ENCODE results near the gene COQ8A.

Gene COQ8A

DNA sequence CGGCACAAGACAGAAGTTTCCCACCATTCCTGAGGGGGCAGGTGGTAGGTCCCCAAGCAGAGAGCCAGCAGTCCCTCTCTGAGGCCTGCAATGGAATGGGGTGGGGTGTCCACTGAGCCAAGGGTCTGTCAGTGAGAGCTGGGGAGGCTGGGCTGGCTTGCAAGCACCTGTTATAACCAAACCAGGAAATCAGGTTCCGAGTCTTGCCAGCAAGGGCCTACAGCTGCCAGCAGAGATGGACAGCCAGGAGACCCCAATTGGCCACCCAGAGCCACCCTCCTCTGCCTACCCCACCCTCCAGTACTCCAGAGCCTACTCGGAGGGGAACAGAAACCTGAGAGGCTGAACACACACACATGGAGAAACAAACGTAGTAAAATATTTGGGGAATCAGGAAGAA is 37.5 kb upstream of the COQ8A start:
- no peaks in the 10 kb centered on the region for H3K36me3 ChIP-seq (ENCODE audit: control insufficient read depth, low read length)
- H3K4me3 ChIP-seq (ENCODE audit: low read length), result no peak overlapping the region
- H3K79me2 ChIP-seq (ENCODE audit: control insufficient read depth, low read length), result no peaks in the 10 kb centered on the region
- no peak for TF ChIP-seq EZH2phosphoT487 (IDR thresholded peaks at IDR 0.05; ENCODE audit: borderline replicate concordance, low read length)
- no peaks in the 10 kb centered on the region for H4K20me1 ChIP-seq (ENCODE audit: control insufficient read depth, insufficient read depth, low read depth, low read length)
- H3K4me1 ChIP-seq (ENCODE audit: control insufficient read depth, low read length), result no peaks in the 10 kb centered on the region
- H3K4me2 ChIP-seq (ENCODE audit: low read length), result no peak overlapping the region
- no peak overlapping the region for H3K27ac ChIP-seq (ENCODE audit: low read depth, low read length)
- no peaks in the 10 kb centered on the region for H3K9me2 ChIP-seq (replicated peaks; ENCODE audit: control insufficient read depth, low read length)
- no peaks in the 10 kb centered on the region for H3F3A ChIP-seq (ENCODE audit: control insufficient read depth, insufficient read depth)
- no peaks in the 10 kb centered on the region for H3K27me3 ChIP-seq (ENCODE audit: control insufficient read depth, low read length)
- no peaks in the 10 kb centered on the region for H3K9me3 ChIP-seq (ENCODE audit: control insufficient read depth, insufficient read depth, low read length)

DNA sequence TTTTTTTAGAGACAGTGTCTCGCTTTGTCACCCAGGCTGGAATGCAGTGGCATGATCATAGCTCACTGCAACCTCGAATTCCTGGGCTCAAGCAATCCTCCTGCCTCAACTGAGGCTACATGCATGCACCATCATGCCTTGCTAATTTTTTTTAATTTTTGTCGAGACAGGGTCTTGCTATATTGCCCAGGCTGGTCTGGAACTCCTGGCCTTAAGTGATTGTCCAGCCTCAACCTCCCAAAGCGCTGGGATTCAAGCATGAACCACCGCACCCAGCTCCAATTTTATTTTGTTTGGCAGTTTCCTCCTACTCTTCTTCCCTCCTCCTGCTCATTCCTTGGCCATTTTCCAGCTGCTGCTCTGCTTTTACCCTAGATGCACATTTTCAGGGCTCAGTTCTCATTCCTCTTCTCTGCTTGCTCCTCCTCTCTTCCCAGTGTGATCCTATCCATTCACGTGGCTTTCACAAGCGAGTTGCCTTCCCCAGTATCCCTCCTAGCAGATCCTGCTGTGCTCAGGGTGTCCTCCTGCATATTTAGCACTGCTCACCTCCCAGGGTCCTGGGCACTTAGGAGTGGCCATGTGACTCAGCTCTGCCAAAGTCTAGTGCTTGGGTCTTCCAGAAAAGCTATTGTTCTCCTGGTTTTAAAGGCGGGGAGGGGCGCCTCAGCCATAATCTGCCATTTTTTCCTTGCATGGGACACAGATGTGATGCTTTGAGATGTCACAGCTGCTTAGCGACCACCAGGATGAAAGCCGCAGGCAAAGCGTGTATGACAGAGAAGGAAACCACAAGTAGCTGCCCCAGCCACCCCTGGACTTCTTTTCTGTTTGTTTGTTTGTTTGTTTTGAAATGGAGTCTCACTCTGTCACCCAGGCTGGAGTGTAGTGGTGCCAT is 36.0 kb upstream of the COQ8A start:
- H3K9me3 ChIP-seq (ENCODE audit: control insufficient read depth, insufficient read depth, low read length), result no peaks in the 10 kb centered on the region
- H3K9me2 ChIP-seq (replicated peaks; ENCODE audit: control insufficient read depth, low read length), result no peaks in the 10 kb centered on the region
- no peaks in the 10 kb centered on the region for H4K20me1 ChIP-seq (ENCODE audit: control insufficient read depth, insufficient read depth, low read depth, low read length)
- no peak overlapping the region for H3K27ac ChIP-seq (ENCODE audit: low read depth, low read length)
- no peak overlapping the region for H3K4me2 ChIP-seq (ENCODE audit: low read length)
- no peaks in the 10 kb centered on the region for H3K4me1 ChIP-seq (ENCODE audit: control insufficient read depth, low read length)
- H3F3A ChIP-seq (ENCODE audit: control insufficient read depth, insufficient read depth), result no peaks in the 10 kb centered on the region
- no peaks in the 10 kb centered on the region for H3K27me3 ChIP-seq (ENCODE audit: control insufficient read depth, low read length)
- TF ChIP-seq CTCF (IDR thresholded peaks at IDR 0.05; ENCODE audit: low read depth, low read length, poor library complexity, severe bottlenecking) (no peak), EZH2phosphoT487 (IDR thresholded peaks at IDR 0.05; ENCODE audit: borderline replicate concordance, low read length) (no peak)
- no peaks in the 10 kb centered on the region for H3K79me2 ChIP-seq (ENCODE audit: control insufficient read depth, low read length)
- no peaks in the 10 kb centered on the region for H3K36me3 ChIP-seq (ENCODE audit: control insufficient read depth, low read length)
- H3K4me3 ChIP-seq (ENCODE audit: low read length), result no peak overlapping the region

- no peak overlapping the region for H3K4me3 ChIP-seq (ENCODE audit: low read length)
- H3K9me3 ChIP-seq (ENCODE audit: control insufficient read depth, insufficient read depth, low read length), result no peaks in the 10 kb centered on the region
- H3K27me3 ChIP-seq (ENCODE audit: control insufficient read depth, low read length), result no peaks in the 10 kb centered on the region
- no peaks in the 10 kb centered on the region for H4K20me1 ChIP-seq (ENCODE audit: control insufficient read depth, insufficient read depth, low read depth, low read length)
- H3K4me2 ChIP-seq (ENCODE audit: low read length), result no peak overlapping the region
- H3K79me2 ChIP-seq (ENCODE audit: control insufficient read depth, low read length), result no peaks in the 10 kb centered on the region
- TF ChIP-seq CTCF (IDR thresholded peaks at IDR 0.05; ENCODE audit: low read depth, low read length, poor library complexity, severe bottlenecking), result no peak
- TF ChIP-seq EZH2phosphoT487 (IDR thresholded peaks at IDR 0.05; ENCODE audit: borderline replicate concordance, low read length), result no peak
- H3K4me1 ChIP-seq (ENCODE audit: control insufficient read depth, low read length), result no peaks in the 10 kb centered on the region
- no peak overlapping the region for H3K27ac ChIP-seq (ENCODE audit: low read depth, low read length)
- no peaks in the 10 kb centered on the region for H3K9me2 ChIP-seq (replicated peaks; ENCODE audit: control insufficient read depth, low read length)
- no peaks in the 10 kb centered on the region for H3F3A ChIP-seq (ENCODE audit: control insufficient read depth, insufficient read depth)
- no peaks in the 10 kb centered on the region for H3K36me3 ChIP-seq (ENCODE audit: control insufficient read depth, low read length)
These were observed 35.3 kb upstream of the COQ8A start for GRCh38 chr1:226904772-226905171.

DNA sequence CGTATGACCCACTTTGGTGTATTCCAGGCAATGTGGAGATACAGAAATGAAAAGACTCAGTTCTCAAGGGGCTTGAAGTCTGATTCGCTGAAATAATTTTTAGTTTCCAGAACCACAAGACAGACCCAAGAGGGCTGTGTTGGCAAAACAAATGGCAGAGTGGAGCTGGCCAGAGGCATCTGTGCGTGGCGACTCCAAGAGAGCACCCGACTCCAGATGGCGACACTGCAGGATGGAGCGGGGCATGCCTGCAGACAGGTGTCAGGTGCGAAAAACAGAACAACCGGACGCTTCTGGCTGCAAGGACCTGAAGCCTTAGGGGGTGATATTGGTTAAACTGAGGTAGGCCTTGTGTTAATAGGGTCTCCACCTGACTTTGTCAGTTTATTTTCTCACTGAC is 31.7 kb upstream of the COQ8A start:
- TF ChIP-seq CTCF (IDR thresholded peaks at IDR 0.05; ENCODE audit: low read depth, low read length, poor library complexity, severe bottlenecking), result no peak
- no peak for TF ChIP-seq EZH2phosphoT487 (IDR thresholded peaks at IDR 0.05; ENCODE audit: borderline replicate concordance, low read length)
- H3K4me1 ChIP-seq (ENCODE audit: control insufficient read depth, low read length), result no peaks in the 10 kb centered on the region
- H3K4me3 ChIP-seq (ENCODE audit: low read length), result no peak overlapping the region
- H3K4me2 ChIP-seq (ENCODE audit: low read length), result no peak overlapping the region
- H3K36me3 ChIP-seq (ENCODE audit: control insufficient read depth, low read length), result no peaks in the 10 kb centered on the region
- no peaks in the 10 kb centered on the region for H4K20me1 ChIP-seq (ENCODE audit: control insufficient read depth, insufficient read depth, low read depth, low read length)
- no peaks in the 10 kb centered on the region for H3K79me2 ChIP-seq (ENCODE audit: control insufficient read depth, low read length)
- H3K27me3 ChIP-seq (ENCODE audit: control insufficient read depth, low read length), result no peaks in the 10 kb centered on the region
- no peaks in the 10 kb centered on the region for H3K9me2 ChIP-seq (replicated peaks; ENCODE audit: control insufficient read depth, low read length)
- H3K9me3 ChIP-seq (ENCODE audit: control insufficient read depth, insufficient read depth, low read length), result no peaks in the 10 kb centered on the region
- H3K27ac ChIP-seq (ENCODE audit: low read depth, low read length), result no peak overlapping the region
- no peaks in the 10 kb centered on the region for H3F3A ChIP-seq (ENCODE audit: control insufficient read depth, insufficient read depth)

Measured in DOHH2 (cell line).